Activated CD4-positive, alpha-beta T cell treated with anti-CD3 and anti-CD28 coated beads, Interleukin-2, Interleukin-4, amounts not matched to agents 100 ng/mL and 50 ng/mL, durations not matched to agents 16 hours and 8 hours (primary cell): Measurements from ENCODE around the gene MAGEB6B.
"Not testable (repeated sequence)": the region's sequence is repeated elsewhere in the genome, so short reads cannot be mapped to it uniquely, and the experiment has no call there.

Experiments used
- DNase-seq: peaks from one replicate; pipeline ENCODE4 v3.0.0-alpha.2; 2020; ENCODE audit warnings: low spot score

Gene MAGEB6B

GRCh38 chrX:26160301-26160700, at the start of gene MAGEB6B:
Gene MAGEB6B (plus strand): TSS chrX:26160601. CDS start chrX:26160601, 0 bp downstream.
- DNase-seq = no peak

GRCh38 chrX:26138274-26138673, 22.1 kb upstream of the MAGEB6B start, which contains the start of gene MAGEB18:
Gene MAGEB18 (plus strand): TSS chrX:26138343. CDS start chrX:26138986, 643 bp downstream.
- no peak for DNase-seq

DNA sequence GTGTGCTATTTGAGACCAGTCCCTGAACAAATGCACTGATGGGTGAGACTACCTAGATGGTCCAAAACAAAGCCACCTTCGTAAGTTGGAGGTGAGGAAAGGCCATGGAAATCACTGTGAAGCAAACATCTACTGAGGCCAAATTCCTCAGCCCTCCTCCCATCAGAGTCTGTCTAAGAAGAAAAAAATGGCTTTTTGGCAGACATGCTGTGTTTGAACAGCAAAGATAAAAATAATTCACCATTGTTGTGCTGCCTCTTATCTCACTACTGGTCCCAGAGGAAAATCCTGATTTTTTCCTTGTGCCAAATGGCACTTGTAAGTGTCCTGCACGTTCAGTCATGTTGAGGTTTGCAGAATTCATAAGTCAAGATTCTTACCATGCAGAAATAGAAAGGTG, 14.4 kb upstream of the MAGEB6B start:
- DNase-seq = no peak

DNA sequence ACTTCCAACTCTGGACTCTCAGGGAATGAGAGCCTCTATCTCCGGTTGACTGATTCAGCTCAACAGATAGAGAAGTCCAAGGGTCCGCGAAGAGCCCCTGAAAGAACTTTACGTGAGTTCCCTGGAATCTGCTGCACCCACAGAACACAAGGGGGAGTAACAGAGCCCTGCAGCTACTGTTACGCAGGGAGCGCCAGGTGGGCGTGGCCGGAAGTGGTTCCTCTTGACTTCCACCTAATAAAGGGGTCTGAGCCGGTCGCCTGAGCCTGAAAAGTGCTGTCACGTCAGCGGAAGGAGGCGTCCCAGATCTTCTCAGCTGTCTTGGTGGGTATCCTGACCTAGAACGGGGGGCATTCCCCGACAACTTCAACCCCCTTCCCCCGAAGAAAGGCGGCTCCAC, 31.8 kb downstream of the MAGEB6B start, which contains the start of gene MAGEB6:
MAGEB6 (plus strand) TSS at position 237 of the 400 bp plus-strand sequence. CDS start 1,407 bp downstream, outside the sequence.
- DNase-seq = no peak

GRCh38 chrX:26203561-26203960, 43.2 kb downstream of the MAGEB6B start:
- DNase-seq = no peak

DNA sequence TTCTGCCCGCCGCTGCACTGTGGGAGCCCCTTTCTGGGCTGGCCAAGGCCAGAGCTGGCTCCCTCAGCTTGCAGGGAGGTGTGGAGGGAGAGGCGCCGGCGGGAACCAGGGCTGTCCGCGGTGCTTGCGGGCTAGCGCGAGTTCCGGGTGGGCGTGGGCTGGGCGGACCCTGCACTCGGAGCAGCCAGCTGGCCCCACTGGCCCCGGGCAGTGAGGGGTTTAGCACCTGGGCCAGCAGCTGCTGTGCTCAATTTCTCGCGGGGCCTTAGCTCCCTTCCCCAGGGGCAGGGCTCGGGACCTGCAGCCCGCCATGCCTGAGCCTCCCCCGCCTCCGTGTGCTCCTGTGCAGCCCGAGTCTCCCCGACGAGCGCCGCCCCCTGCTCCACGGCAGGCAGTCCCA, 44.3 kb downstream of the MAGEB6B start:
- DNase-seq = not testable (repeated sequence)

DNA sequence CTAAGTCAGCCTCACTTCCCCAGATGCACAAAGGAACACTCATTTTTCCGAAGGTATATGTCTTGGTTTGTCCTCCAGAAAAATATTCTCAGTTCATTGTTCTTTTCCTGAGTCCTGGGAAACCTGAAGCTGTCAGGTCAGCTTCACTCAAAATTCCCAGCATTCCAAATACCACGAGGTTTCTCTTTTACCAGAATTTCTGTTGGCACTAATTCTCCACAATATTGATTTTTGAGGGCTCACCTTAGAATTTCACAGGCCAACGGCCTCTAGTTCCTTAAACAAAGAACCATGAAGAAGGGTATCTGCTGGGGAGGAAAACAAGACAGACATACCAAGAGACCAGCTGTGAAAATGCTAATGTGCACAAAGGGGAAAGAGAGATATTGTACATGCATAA, 47.6 kb downstream of the MAGEB6B start:
- DNase-seq = no peak
